ENCODE measurements around the gene COPG1. TPM values are rescaled to one million over a fixed set of nuclear protein-coding genes. Genes with fewer than 3 reads are reported as not detected.
A peak's percentile ranks its signal among the peaks of the same experiment; 100 is the strongest.

Gene COPG1
- total and polyA plus RNA-seq, 2 of the 13 experiments (the other 11 are each of a cell fraction or from before 2014, with no cell fraction given), result 98.6 to 166 TPM

GRCh38 chr3:129326138-129326537 is 76.7 kb downstream of the COPG1 start (continued):
- TF ChIP-seq ZNF687 (CRISPR knock-in tag; IDR thresholded peaks at IDR 0.05), result peak; percentile 57
- 0 out of 2 replicates have a peak, but pooled peaks have one; percentile 24 for TF ChIP-seq GATAD2A (CRISPR knock-in tag; IDR thresholded peaks at IDR 0.05)
- TF ChIP-seq MBNL3 (CRISPR knock-in tag; conservative IDR thresholded peaks at IDR 0.05), result no peak
- no peak for TF ChIP-seq ZBTB20 (CRISPR knock-in tag; IDR thresholded peaks at IDR 0.05; ENCODE audit: borderline replicate concordance, low read depth)
- no peak for TF ChIP-seq TAF1 (CRISPR knock-in tag; IDR thresholded peaks at IDR 0.05)
- peak; percentile 47; the same call in 1 of the 2 replicates for TF ChIP-seq CEBPB (IDR thresholded peaks at IDR 0.05; ENCODE audit: borderline replicate concordance, low read depth, low read length)
- TF ChIP-seq MZF1 (CRISPR knock-in tag; IDR thresholded peaks at IDR 0.05; ENCODE audit: borderline replicate concordance), result no peak
- TF ChIP-seq ZNF275 (CRISPR knock-in tag; IDR thresholded peaks at IDR 0.05; ENCODE audit: borderline replicate concordance), result no peak
- TF ChIP-seq PLSCR1 (CRISPR knock-in tag; IDR thresholded peaks at IDR 0.05; ENCODE audit: borderline replicate concordance), result no peak
- 0 out of 2 replicates have a peak, but pooled peaks have one; percentile 16 for TF ChIP-seq ZFY (CRISPR knock-in tag; IDR thresholded peaks at IDR 0.05)
- TF ChIP-seq NCOR1 (IDR thresholded peaks at IDR 0.05; ENCODE audit: borderline replicate concordance, low read length), result no peak
- no peak for TF ChIP-seq ESRRA (CRISPR knock-in tag; IDR thresholded peaks at IDR 0.05; ENCODE audit: low read depth)
- TF ChIP-seq SMAD3 (CRISPR knock-in tag; IDR thresholded peaks at IDR 0.05), result no peak
- peak; percentile 54; the same call in 1 of the 2 replicates for TF ChIP-seq ZNF768 (CRISPR knock-in tag; IDR thresholded peaks at IDR 0.05)
- TF ChIP-seq ZNF609 (CRISPR knock-in tag; IDR thresholded peaks at IDR 0.05; ENCODE audit: borderline replicate concordance), result no peak
- TF ChIP-seq SOX13 (IDR thresholded peaks at IDR 0.05), result no peak
- TF ChIP-seq SOX13 (CRISPR knock-in tag; conservative IDR thresholded peaks at IDR 0.05 in 1 of 2, IDR thresholded peaks at IDR 0.05 in 1 of 2), result 0 out of 4 replicates have a peak, but pooled peaks of 1 of the 2 experiments have one; percentile 9
